ENCODE data around the gene F2RL3. TPM values are rescaled to one million over a fixed set of nuclear protein-coding genes. Genes with fewer than 3 reads are reported as not detected.
A peak's percentile ranks its signal among the peaks of the same experiment; 100 is the strongest.

The F2RL3 gene
- total RNA-seq, 2 donors from 2014 or later: 0.36 to 6.2 TPM

- Histone ChIP-seq H3K27me3 (replicated peaks; ENCODE audit: insufficient read depth) (no peaks in the 10 kb centered on the region), H3K27ac (no peak overlapping the region), H3K9me3 (no peaks in the 10 kb centered on the region), H3K4me3 (no peak overlapping the region), H3K4me1 (replicated peaks) (no peaks in the 10 kb centered on the region), H3K36me3 (no peaks in the 10 kb centered on the region)
- DNase-seq (ENCODE audit: low spot score): no peak
- WGBS: 79% methylated on average over 4 of the region's 4 CpGs
- TF ChIP-seq POLR2A (IDR thresholded peaks at IDR 0.05): no peak
- TF ChIP-seq CTCF (IDR thresholded peaks at IDR 0.05): no peak
- no peak for TF ChIP-seq POLR2AphosphoS5 (IDR thresholded peaks at IDR 0.05)
- intact Hi-C loops (cut with DNase I): no loop called here
These were observed 30.7 kb downstream of the F2RL3 start for GRCh38 chr19:16919496-16919895.

GRCh38 chr19:16920816-16921529, 32.2 kb downstream of the F2RL3 start:
- DNase-seq (ENCODE audit: low spot score): peak; percentile 30
- Histone ChIP-seq H3K4me1 (replicated peaks) (no peaks in the 10 kb centered on the region), H3K4me3 (no peak overlapping the region), H3K36me3 (no peaks in the 10 kb centered on the region), H3K27ac (no peak overlapping the region), H3K9me3 (no peaks in the 10 kb centered on the region), H3K27me3 (replicated peaks; ENCODE audit: insufficient read depth) (no peaks in the 10 kb centered on the region)
- TF ChIP-seq CTCF (IDR thresholded peaks at IDR 0.05) (no peak), POLR2A (IDR thresholded peaks at IDR 0.05) (no peak), POLR2AphosphoS5 (IDR thresholded peaks at IDR 0.05) (no peak)
- intact Hi-C loops (cut with DNase I): no loop called here
- WGBS: 62% methylated on average over 12 of the region's 12 CpGs

- 90% methylated on average over 21 of the region's 21 CpGs for WGBS
- no peak for TF ChIP-seq CTCF (IDR thresholded peaks at IDR 0.05)
- no peak for TF ChIP-seq POLR2AphosphoS5 (IDR thresholded peaks at IDR 0.05)
- no peak for TF ChIP-seq POLR2A (IDR thresholded peaks at IDR 0.05)
- DNase-seq (ENCODE audit: low spot score): no peak
- Histone ChIP-seq H3K4me3 (no peak overlapping the region), H3K36me3 (no peaks in the 10 kb centered on the region), H3K4me1 (replicated peaks) (no peaks in the 10 kb centered on the region), H3K27me3 (replicated peaks; ENCODE audit: insufficient read depth) (no peaks in the 10 kb centered on the region), H3K9me3 (no peaks in the 10 kb centered on the region), H3K27ac (no peak overlapping the region)
- intact Hi-C loops (cut with DNase I): no loop called here
These were observed 33.2 kb downstream of the F2RL3 start for GRCh38 chr19:16921766-16922591.

GRCh38 chr19:16922592-16922934, 33.8 kb downstream of the F2RL3 start:
- Histone ChIP-seq H3K4me1 (replicated peaks) (no peaks in the 10 kb centered on the region), H3K4me3 (no peak overlapping the region), H3K27ac (no peak overlapping the region), H3K9me3 (no peaks in the 10 kb centered on the region), H3K36me3 (no peaks in the 10 kb centered on the region), H3K27me3 (replicated peaks; ENCODE audit: insufficient read depth) (no peaks in the 10 kb centered on the region)
- intact Hi-C loops (cut with DNase I): no loop called here
- WGBS: 71% methylated on average over 1 of the region's 1 CpG
- TF ChIP-seq CTCF (IDR thresholded peaks at IDR 0.05) (no peak), POLR2A (IDR thresholded peaks at IDR 0.05) (no peak), POLR2AphosphoS5 (IDR thresholded peaks at IDR 0.05) (no peak)
- no peak for DNase-seq (ENCODE audit: low spot score)
